Esophagus squamous epithelium (tissue), 5 donors: Measurements from ENCODE around the gene TSC22D1. TPM values are rescaled to one million over a fixed set of nuclear protein-coding genes. Genes with fewer than 3 reads are reported as not detected.

Experiments
- DNase-seq: peaks from one replicate; lab custom pipeline; 2025; lab: John Stamatoyannopoulos, UW
- H3K27ac ChIP-seq, 4 donors: fragments of 200-600 bp; sonication (generic); one replicate each; pipeline ENCODE4 v1.5.1; 2016 to 2019; ENCODE audit warnings: mild to moderate bottlenecking in 1 of 4
- H3K27me3 ChIP-seq, 4 donors: fragments of 200-600 bp; sonication (generic); 1 replicate in 3 of 4; 2 replicates in 1 of 4; pipeline versions ENCODE4 v1.5.1 to v1.6.0; 2017 to 2021; ENCODE audit warnings: antibody characterized with exemption in 1 of 4
- H3K36me3 ChIP-seq, 3 donors: fragments of 200-600 bp; sonication (generic); one replicate each; pipeline ENCODE4 v1.5.1; 2016 to 2019
- H3K4me1 ChIP-seq, 3 donors: fragments of 200-600 bp; sonication (generic); one replicate each; pipeline ENCODE4 v1.5.1; 2017 to 2019
- H3K4me3 ChIP-seq, 4 donors: fragments of 200-600 bp; sonication (generic); 1 replicate in 3 of 4; 2 replicates in 1 of 4; pipeline ENCODE4 v1.5.1; 2016 to 2019; ENCODE audit warnings: mild to moderate bottlenecking in 2 of 4, moderate library complexity in 1 of 4
- H3K9me3 ChIP-seq, 3 donors: fragments of 200-600 bp; sonication (generic); one replicate each; pipeline ENCODE4 v1.5.1; 2016 to 2019
- POLR2A ChIP-seq, 4 donors: fragments of 450-650 bp; IDR thresholded peaks; one replicate each; pipeline ENCODE4 v1.6.1; 2017; ENCODE audit warnings: antibody characterized with exemption in 4 of 4, mild to moderate bottlenecking in 4 of 4, moderate library complexity in 3 of 4
- WGBS, 2 donors: methylation state at CpG; one replicate each; pipeline ENCODE4 v1.1.5; 2018; 5-methylcytosine and 5-hydroxymethylcytosine counted together
- intact Hi-C: fragments of 100-400 bp; cut with DNase I; formaldehyde crosslinking; loops from one replicate; pipeline ENCODE4 v1.15.0; 2022
- total RNA-seq, 4 donors: library from RNA; depleted of rRNA; stranded (reverse); fragments of >200 nt; gene quantifications; one replicate each; pipeline ENCODE4 v1.1.0, GENCODE V29; 2016
- TF ChIP-seq, protein P1 (sequence below), 6 experiments: fragments of 450-650 bp in 4 of 6; fragments of 200-600 bp in 2 of 6; sonication (generic) in 2 of 6; IDR thresholded peaks; one replicate each; pipeline ENCODE4 v1.5.1; 2016 to 2019; ENCODE audit warnings: antibody characterized with exemption in 6 of 6, mild to moderate bottlenecking in 4 of 6, moderate library complexity in 4 of 6
- donor health status: DM: yes; HTN: yes; CAD: no.

Gene TSC22D1
- total RNA-seq, 4 donors from 2014 or later, result 18.8 to 103 (median 35.1) TPM

GRCh38 chr13:44546164-44546563, 30.0 kb downstream of the TSC22D1 start:
- intact Hi-C loops, result no loop called here
- no peak for TF ChIP-seq POLR2A (IDR thresholded peaks at IDR 0.05)
- TF ChIP-seq, protein P1, sequence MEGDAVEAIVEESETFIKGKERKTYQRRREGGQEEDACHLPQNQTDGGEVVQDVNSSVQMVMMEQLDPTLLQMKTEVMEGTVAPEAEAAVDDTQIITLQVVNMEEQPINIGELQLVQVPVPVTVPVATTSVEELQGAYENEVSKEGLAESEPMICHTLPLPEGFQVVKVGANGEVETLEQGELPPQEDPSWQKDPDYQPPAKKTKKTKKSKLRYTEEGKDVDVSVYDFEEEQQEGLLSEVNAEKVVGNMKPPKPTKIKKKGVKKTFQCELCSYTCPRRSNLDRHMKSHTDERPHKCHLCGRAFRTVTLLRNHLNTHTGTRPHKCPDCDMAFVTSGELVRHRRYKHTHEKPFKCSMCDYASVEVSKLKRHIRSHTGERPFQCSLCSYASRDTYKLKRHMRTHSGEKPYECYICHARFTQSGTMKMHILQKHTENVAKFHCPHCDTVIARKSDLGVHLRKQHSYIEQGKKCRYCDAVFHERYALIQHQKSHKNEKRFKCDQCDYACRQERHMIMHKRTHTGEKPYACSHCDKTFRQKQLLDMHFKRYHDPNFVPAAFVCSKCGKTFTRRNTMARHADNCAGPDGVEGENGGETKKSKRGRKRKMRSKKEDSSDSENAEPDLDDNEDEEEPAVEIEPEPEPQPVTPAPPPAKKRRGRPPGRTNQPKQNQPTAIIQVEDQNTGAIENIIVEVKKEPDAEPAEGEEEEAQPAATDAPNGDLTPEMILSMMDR (IDR thresholded peaks at IDR 0.05), result no peak
- Histone ChIP-seq H3K9me3 (no peaks in the 10 kb centered on the region), H3K4me1 (peaks cover 0 to 2% (median 0%) of the 10 kb centered on the region in 3 donors), H3K27me3 (no peaks in the 10 kb centered on the region), H3K36me3 (no peaks in the 10 kb centered on the region), H3K27ac (no peak overlapping the region), H3K4me3 (no peak overlapping the region)
- 88 to 91% methylated on average over 1 of the region's 1 CpG for WGBS, 2 donors
- DNase-seq, result no peak

GRCh38 chr13:44543369-44543768, 32.8 kb downstream of the TSC22D1 start:
- intact Hi-C loops, result no loop called here
- Histone ChIP-seq H3K36me3 (peaks cover 0 to 17% (median 0%) of the 10 kb centered on the region in 3 donors), H3K9me3 (no peaks in the 10 kb centered on the region), H3K4me3 (no peak overlapping the region), H3K27ac (no peak overlapping the region), H3K27me3 (no peaks in the 10 kb centered on the region), H3K4me1 (peaks cover 0 to 6% (median 0%) of the 10 kb centered on the region in 3 donors)
- 96 to 97% methylated on average over 3 of the region's 3 CpGs for WGBS, 2 donors
- DNase-seq, result no peak
- TF ChIP-seq, protein P1 (IDR thresholded peaks at IDR 0.05), result no peak
- TF ChIP-seq POLR2A (IDR thresholded peaks at IDR 0.05), result no peak

DNA sequence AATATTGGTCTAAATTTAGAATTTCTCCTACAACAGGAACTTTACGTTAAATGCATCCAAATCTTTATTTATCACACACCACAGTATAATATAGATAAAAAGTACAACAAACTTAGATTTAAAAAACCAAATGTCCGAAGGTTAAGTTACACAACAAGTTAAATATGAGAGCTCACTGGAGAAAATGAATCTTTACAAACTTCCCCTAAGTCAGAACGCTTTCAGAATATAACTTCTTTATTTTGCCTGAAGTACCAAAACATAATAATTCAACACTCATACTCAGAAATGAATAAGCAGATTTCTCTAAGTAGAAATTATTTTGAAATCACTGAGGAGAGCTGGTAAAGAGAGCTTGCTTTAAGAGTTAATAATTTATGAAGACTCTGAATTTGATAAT, 33.8 kb downstream of the TSC22D1 start:
- H3K9me3 ChIP-seq, result no peaks in the 10 kb centered on the region

GRCh38 chr13:44541601-44542000, 34.5 kb downstream of the TSC22D1 start:
- no peak overlapping the region for H3K4me3 ChIP-seq
- no peak overlapping the region for H3K27ac ChIP-seq
- intact Hi-C loops, result no loop called here
- no peak for DNase-seq
- peaks cover 0 to 19% (median 0%) of the 10 kb centered on the region in 3 donors for H3K36me3 ChIP-seq
- peaks cover 0 to 6% (median 0%) of the 10 kb centered on the region in 3 donors for H3K4me1 ChIP-seq
- TF ChIP-seq, protein P1 (IDR thresholded peaks at IDR 0.05), result no peak
- TF ChIP-seq POLR2A (IDR thresholded peaks at IDR 0.05), result no peak
- H3K9me3 ChIP-seq, result no peaks in the 10 kb centered on the region
- WGBS, 2 donors, result 76% methylated on average over 1 of the region's 1 CpG
- H3K27me3 ChIP-seq, result no peaks in the 10 kb centered on the region

More for the DNA sequence above, 33.8 kb downstream of the TSC22D1 start:
- peaks cover 0 to 6% (median 0%) of the 10 kb centered on the region in 3 donors for H3K4me1 ChIP-seq
- no peak overlapping the region for H3K4me3 ChIP-seq
- DNase-seq, result no peak
- H3K36me3 ChIP-seq, result peaks cover 0 to 19% (median 0%) of the 10 kb centered on the region in 3 donors
- H3K27ac ChIP-seq, result no peak overlapping the region
- H3K27me3 ChIP-seq, result no peaks in the 10 kb centered on the region
- WGBS, 2 donors, result 74 to 79% methylated on average over 3 of the region's 3 CpGs
- TF ChIP-seq POLR2A (IDR thresholded peaks at IDR 0.05), result no peak
- TF ChIP-seq, protein P1 (IDR thresholded peaks at IDR 0.05), result no peak
- intact Hi-C loops, result no loop called here

DNA sequence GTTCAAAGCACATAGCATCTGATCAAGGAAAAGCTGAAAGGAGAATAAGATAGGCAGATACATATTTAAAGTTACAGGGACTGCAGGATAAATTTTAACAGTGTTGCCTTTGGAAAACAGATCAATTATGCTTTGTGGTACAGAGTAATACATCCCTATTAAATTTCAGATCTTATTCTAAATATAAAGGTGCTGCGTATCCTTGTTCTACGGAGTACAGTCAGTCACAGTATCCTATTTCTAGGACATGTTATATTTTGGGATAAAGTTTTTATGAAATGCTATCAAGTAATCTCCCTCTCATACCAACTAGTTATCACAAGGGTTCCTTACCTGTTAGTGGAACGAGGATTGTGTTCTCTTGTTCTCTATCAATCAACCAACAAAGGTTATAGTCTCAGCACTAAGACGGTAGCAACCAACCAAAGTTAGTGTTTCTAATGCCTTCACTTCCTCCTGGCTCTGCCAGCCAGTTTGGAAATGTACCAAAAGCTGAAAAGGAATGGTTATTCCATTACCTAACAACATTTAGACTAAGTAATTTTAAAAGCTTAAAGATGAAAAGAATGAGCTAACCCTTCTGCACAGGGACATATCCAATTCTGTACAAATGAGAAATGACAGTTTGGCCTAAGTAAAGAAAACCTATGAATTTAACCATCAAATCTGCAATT, 35.2 kb downstream of the TSC22D1 start:
- peaks cover 0 to 19% (median 0%) of the 10 kb centered on the region in 3 donors for H3K36me3 ChIP-seq
- TF ChIP-seq, protein P1 (IDR thresholded peaks at IDR 0.05), result no peak
- no peak for TF ChIP-seq POLR2A (IDR thresholded peaks at IDR 0.05)
- H3K27me3 ChIP-seq, result no peaks in the 10 kb centered on the region
- H3K4me1 ChIP-seq, result peaks cover 0 to 6% (median 0%) of the 10 kb centered on the region in 3 donors
- no peak for DNase-seq
- no peaks in the 10 kb centered on the region for H3K9me3 ChIP-seq
- intact Hi-C loops, result no loop called here
- no peak overlapping the region for H3K4me3 ChIP-seq
- WGBS, 2 donors, result 77 to 86% methylated on average over 4 of the region's 4 CpGs
- H3K27ac ChIP-seq, result no peak overlapping the region
